ENCODE data around the gene CD8A.
A peak's percentile ranks its signal among the peaks of the same experiment; 100 is the strongest.

CD8A gene

GRCh38 chr2:86808315-86809161 lies 17.8 kb upstream of the CD8A start:
- peak; percentile 95 for DNase-seq

GRCh38 chr2:86807468-86808275 lies 17.0 kb upstream of the CD8A start:
- peak; percentile 72 for DNase-seq

- no peak for DNase-seq
Observed at GRCh38 chr2:86807133-86807467, 16.4 kb upstream of the CD8A start.

GRCh38 chr2:86806059-86806857 lies 15.5 kb upstream of the CD8A start:
- no peak for DNase-seq

GRCh38 chr2:86800856-86801567 lies 10.3 kb upstream of the CD8A start:
- DNase-seq = no peak

GRCh38 chr2:86794861-86795260 lies 4.1 kb upstream of the CD8A start:
- peak; percentile 47 for DNase-seq

- peak; percentile 49 for DNase-seq
Observed at GRCh38 chr2:86793752-86794151, 3.0 kb upstream of the CD8A start.

GRCh38 chr2:86791573-86791972 lies 860 bp upstream of the CD8A start:
- no peak for DNase-seq

GRCh38 chr2:86790134-86790675 lies 508 bp downstream of the CD8A start:
- no peak for DNase-seq

GRCh38 chr2:86789687-86790133 lies 1.0 kb downstream of the CD8A start:
- DNase-seq = no peak

- no peak for DNase-seq
Observed at GRCh38 chr2:86788881-86789686, 1.6 kb downstream of the CD8A start.

- DNase-seq = no peak
Observed at GRCh38 chr2:86788165-86788564, 2.5 kb downstream of the CD8A start.

GRCh38 chr2:86787736-86788135 lies 3.0 kb downstream of the CD8A start:
- peak; percentile 65 for DNase-seq

GRCh38 chr2:86786001-86786536 lies 4.6 kb downstream of the CD8A start:
- peak; percentile 89 for DNase-seq

GRCh38 chr2:86785456-86785855 lies 5.3 kb downstream of the CD8A start:
- peak; percentile 85 for DNase-seq

- DNase-seq = peak; percentile 33
Observed at GRCh38 chr2:86783615-86784339, 6.9 kb downstream of the CD8A start.

- no peak for DNase-seq
Observed at GRCh38 chr2:86782748-86783147, 8.0 kb downstream of the CD8A start.

- no peak for DNase-seq
Observed at GRCh38 chr2:86781363-86781762, 9.3 kb downstream of the CD8A start.

- no peak for DNase-seq
Observed at GRCh38 chr2:86779971-86780370, 10.7 kb downstream of the CD8A start.

- no peak for DNase-seq
Observed at GRCh38 chr2:86778957-86779356, 11.8 kb downstream of the CD8A start.
